ENCODE data around the gene KLC4.

KLC4 gene

GRCh38 chr6:43077333-43077809, 17.9 kb downstream of the KLC4 start:
- no peak; the same call in 2 of the 3 replicates for ATAC-seq
- TF ChIP-seq ZNF8 (CRISPR knock-in tag; IDR thresholded peaks at IDR 0.05) (no peak), ARNTL (CRISPR knock-in tag; IDR thresholded peaks at IDR 0.05; ENCODE audit: borderline replicate concordance, low read depth) (no peak), ZFP30 (CRISPR knock-in tag; IDR thresholded peaks at IDR 0.05) (no peak), CREB5 (CRISPR knock-in tag; IDR thresholded peaks at IDR 0.05; ENCODE audit: low read depth) (no peak), TOX (CRISPR knock-in tag; IDR thresholded peaks at IDR 0.05; ENCODE audit: borderline replicate concordance) (no peak), ZFP3 (CRISPR knock-in tag; IDR thresholded peaks at IDR 0.05) (no peak), TCF4 (CRISPR knock-in tag; IDR thresholded peaks at IDR 0.05; ENCODE audit: borderline replicate concordance) (no peak), CSRNP3 (CRISPR knock-in tag; IDR thresholded peaks at IDR 0.05) (no peak), CSDC2 (CRISPR knock-in tag; IDR thresholded peaks at IDR 0.05) (no peak), ZC3H10 (CRISPR knock-in tag; IDR thresholded peaks at IDR 0.05) (no peak), GLIS3 (CRISPR knock-in tag; IDR thresholded peaks at IDR 0.05) (no peak), ESRRG (CRISPR knock-in tag; IDR thresholded peaks at IDR 0.05) (no peak), ISL1 (CRISPR knock-in tag; IDR thresholded peaks at IDR 0.05) (no peak), TSHZ2 (CRISPR knock-in tag; IDR thresholded peaks at IDR 0.05) (no peak), SNAI2 (CRISPR knock-in tag; IDR thresholded peaks at IDR 0.05) (no peak), POU6F1 (CRISPR knock-in tag; IDR thresholded peaks at IDR 0.05; ENCODE audit: borderline replicate concordance, low read depth) (no peak), ZNF70 (CRISPR knock-in tag; IDR thresholded peaks at IDR 0.05) (no peak), PPARA (CRISPR knock-in tag; IDR thresholded peaks at IDR 0.05; ENCODE audit: borderline replicate concordance) (no peak)

GRCh38 chr6:43077981-43078511, 18.6 kb downstream of the KLC4 start:
- TF ChIP-seq RARB (CRISPR knock-in tag; IDR thresholded peaks at IDR 0.05) (no peak), BACH2 (CRISPR knock-in tag; IDR thresholded peaks at IDR 0.05; ENCODE audit: borderline replicate concordance) (no peak), ZNF8 (CRISPR knock-in tag; IDR thresholded peaks at IDR 0.05) (no peak), ZNF70 (CRISPR knock-in tag; IDR thresholded peaks at IDR 0.05) (no peak)
- ATAC-seq: no peak; the same call in 2 of the 3 replicates

- TF ChIP-seq TCF4 (CRISPR knock-in tag; IDR thresholded peaks at IDR 0.05; ENCODE audit: borderline replicate concordance) (no peak), PATZ1 (CRISPR knock-in tag; IDR thresholded peaks at IDR 0.05; ENCODE audit: borderline replicate concordance) (no peak), BACH2 (CRISPR knock-in tag; IDR thresholded peaks at IDR 0.05; ENCODE audit: borderline replicate concordance) (no peak), ESRRG (CRISPR knock-in tag; IDR thresholded peaks at IDR 0.05) (no peak), ZNF8 (CRISPR knock-in tag; IDR thresholded peaks at IDR 0.05) (no peak), GLIS3 (CRISPR knock-in tag; IDR thresholded peaks at IDR 0.05) (no peak)
Observed at GRCh38 chr6:43078691-43079090, 19.3 kb downstream of the KLC4 start.

More at GRCh38 chr6:43078691-43079090, 19.3 kb downstream of the KLC4 start:
- no peak for ATAC-seq
